ENCODE results near the gene CD7. TPM values are rescaled to one million over a fixed set of nuclear protein-coding genes. Genes with fewer than 3 reads are reported as not detected.

Gene CD7
- total RNA-seq, 1 experiment from 2014 or later, result not detected

DNA sequence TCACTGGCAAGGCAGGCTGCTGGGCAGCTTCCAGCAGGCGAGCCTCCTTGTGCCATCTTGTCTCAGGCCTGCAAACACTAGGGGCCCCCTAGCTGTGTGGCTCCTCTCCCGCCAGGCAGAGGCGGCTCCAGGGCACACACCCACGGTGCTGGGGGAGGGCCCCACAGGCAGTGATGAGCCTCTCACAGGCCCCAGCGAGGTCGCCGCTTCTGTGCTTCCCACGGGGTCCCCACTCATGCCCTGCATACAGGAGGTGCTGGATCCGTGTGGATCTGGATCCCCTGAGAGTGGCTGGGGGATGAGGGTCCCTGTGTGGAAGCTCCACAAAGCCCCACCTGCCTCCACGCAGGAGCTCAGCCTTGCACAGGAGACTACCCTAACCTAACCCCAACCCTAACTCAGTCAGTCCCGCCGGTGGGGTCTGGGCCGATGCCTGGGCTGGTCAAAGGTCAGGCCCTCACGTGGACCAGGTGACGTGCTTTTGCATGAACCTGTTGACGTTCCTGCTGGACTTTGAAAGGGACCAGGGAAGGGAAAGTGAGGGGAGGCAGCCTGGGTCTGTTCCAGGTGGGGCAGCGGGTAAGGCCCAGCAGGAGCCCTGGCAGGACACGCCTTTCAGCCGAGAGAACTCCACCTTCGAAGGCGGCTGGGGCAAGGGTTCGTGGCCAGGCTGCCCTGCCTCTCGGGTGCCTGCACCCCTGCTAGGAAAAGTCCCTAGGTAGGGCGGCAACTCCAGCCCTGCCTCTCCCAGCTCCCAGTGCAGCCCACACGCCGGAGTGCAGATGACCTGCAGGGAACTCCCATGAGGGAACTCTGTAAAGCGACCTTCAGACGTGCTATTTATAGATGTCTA, 11.0 kb upstream of the CD7 start:
- H3K4me3 Mint-ChIP-seq (ENCODE audit: low read depth, unreplicated experiment), result no peak overlapping the region
- DNase-seq, result no peak
- H3K4me1 Mint-ChIP-seq (ENCODE audit: low read depth, unreplicated experiment), result no peaks in the 10 kb centered on the region
- TF ChIP-seq CTCF (IDR thresholded peaks at IDR 0.05; ENCODE audit: unreplicated experiment), result no peak
- BruUV-seq (replicated peaks), result no TSS peak
- no peaks in the 10 kb centered on the region for H3K9me3 Mint-ChIP-seq (ENCODE audit: low read depth, unreplicated experiment)
- H3K36me3 Mint-ChIP-seq (ENCODE audit: insufficient read depth, unreplicated experiment), result peaks cover 29% of the 10 kb centered on the region
- H3K27me3 Mint-ChIP-seq (ENCODE audit: unreplicated experiment), result peaks cover 33% of the 10 kb centered on the region
- intact Hi-C loops (cut with micrococcal nuclease; ENCODE audit: unreplicated experiment), result loop anchor here (10.0 kb wide), 1 partner anchor 84 kb away; no protein-coding TSS in a partner anchor
- CTCF ChIA-PET, result interaction anchor here (0.5 kb wide), 1 partner anchor 30 kb away, joined by 6 read pairs; no protein-coding TSS in a partner anchor
- no peak overlapping the region for H3K27ac Mint-ChIP-seq (ENCODE audit: unreplicated experiment)

GRCh38 chr17:82327757-82328140, 10.3 kb upstream of the CD7 start:
- intact Hi-C loops (cut with micrococcal nuclease; ENCODE audit: unreplicated experiment), result loop anchor here (10.0 kb wide), 1 partner anchor 83 kb away; no protein-coding TSS in a partner anchor
- CTCF ChIA-PET, result no interaction called here
- Mint-ChIP-seq H3K27me3 (ENCODE audit: unreplicated experiment) (peaks cover 38% of the 10 kb centered on the region), H3K4me1 (ENCODE audit: low read depth, unreplicated experiment) (no peaks in the 10 kb centered on the region), H3K4me3 (ENCODE audit: low read depth, unreplicated experiment) (no peak overlapping the region), H3K9me3 (ENCODE audit: low read depth, unreplicated experiment) (no peaks in the 10 kb centered on the region), H3K36me3 (ENCODE audit: insufficient read depth, unreplicated experiment) (peaks cover 25% of the 10 kb centered on the region), H3K27ac (ENCODE audit: unreplicated experiment) (no peak overlapping the region)
- no TSS peak for BruUV-seq (replicated peaks)
- no peak for TF ChIP-seq CTCF (IDR thresholded peaks at IDR 0.05; ENCODE audit: unreplicated experiment)
- no peak for DNase-seq

GRCh38 chr17:82327289-82327688, 9.9 kb upstream of the CD7 start:
- intact Hi-C loops (cut with micrococcal nuclease; ENCODE audit: unreplicated experiment), result loop anchor here (10.0 kb wide), 1 partner anchor 82 kb away; no protein-coding TSS in a partner anchor
- H3K9me3 Mint-ChIP-seq (ENCODE audit: low read depth, unreplicated experiment), result no peaks in the 10 kb centered on the region
- no TSS peak for BruUV-seq (replicated peaks)

More at GRCh38 chr17:82327289-82327688, 9.9 kb upstream of the CD7 start:
- H3K4me3 Mint-ChIP-seq (ENCODE audit: low read depth, unreplicated experiment), result no peak overlapping the region
- no peak for TF ChIP-seq CTCF (IDR thresholded peaks at IDR 0.05; ENCODE audit: unreplicated experiment)
- CTCF ChIA-PET, result no interaction called here
- no peak for DNase-seq
- no peaks in the 10 kb centered on the region for H3K4me1 Mint-ChIP-seq (ENCODE audit: low read depth, unreplicated experiment)
- no peak overlapping the region for H3K27ac Mint-ChIP-seq (ENCODE audit: unreplicated experiment)
- H3K27me3 Mint-ChIP-seq (ENCODE audit: unreplicated experiment), result peaks cover 38% of the 10 kb centered on the region
- H3K36me3 Mint-ChIP-seq (ENCODE audit: insufficient read depth, unreplicated experiment), result peaks cover 20% of the 10 kb centered on the region

Data from Calu3 (cell line).